Ishikawa (cell line): ENCODE results near the gene TMOD3.

Experiments
- CEBPB ChIP-seq: IDR thresholded peaks from 2 replicates; pipeline ENCODE4 v1.6.1; 2012
- CREB1 ChIP-seq: IDR thresholded peaks from 2 replicates; pipeline ENCODE4 v1.6.1; 2012; ENCODE audit warnings: low read depth
- EGR1 ChIP-seq: IDR thresholded peaks from 2 replicates; pipeline ENCODE4 v1.6.1; 2012
- EP300 ChIP-seq: IDR thresholded peaks from 2 replicates; pipeline ENCODE4 v1.6.1; 2012; ENCODE audit warnings: borderline replicate concordance
- FOXM1 ChIP-seq: IDR thresholded peaks from 2 replicates; pipeline ENCODE4 v1.6.1; 2012; ENCODE audit warnings: low read depth, borderline replicate concordance
- NFIC ChIP-seq: IDR thresholded peaks from 2 replicates; pipeline ENCODE4 v1.6.1; 2012
- RAD21 ChIP-seq: IDR thresholded peaks from 2 replicates; pipeline ENCODE4 v1.6.1; 2012; ENCODE audit warnings: low read depth
- TAF1 ChIP-seq: IDR thresholded peaks from 2 replicates; pipeline ENCODE4 v1.6.1; 2012; ENCODE audit warnings: low read depth, mild to moderate bottlenecking
- TCF12 ChIP-seq: IDR thresholded peaks from 2 replicates; pipeline ENCODE4 v1.6.1; 2012; ENCODE audit warnings: low read depth
- TEAD4 ChIP-seq: IDR thresholded peaks from 2 replicates; pipeline ENCODE4 v1.6.1; 2012
- YY1 ChIP-seq: IDR thresholded peaks from 2 replicates; pipeline ENCODE4 v1.6.1; 2012; ENCODE audit warnings: low read depth
- ZBTB7A ChIP-seq: IDR thresholded peaks from 2 replicates; pipeline ENCODE4 v1.6.1; 2012; ENCODE audit warnings: low read depth
- TF ChIP-seq, protein P1 (sequence below): IDR thresholded peaks from 2 replicates; pipeline ENCODE4 v1.6.1; 2012; ENCODE audit warnings: low read depth, mild to moderate bottlenecking
- TF ChIP-seq, protein P2 (sequence below): IDR thresholded peaks from 2 replicates; pipeline ENCODE4 v1.6.1; 2012
- TF ChIP-seq, protein P3 (sequence below): IDR thresholded peaks from 2 replicates; pipeline ENCODE4 v1.6.1; 2012

Gene TMOD3

DNA sequence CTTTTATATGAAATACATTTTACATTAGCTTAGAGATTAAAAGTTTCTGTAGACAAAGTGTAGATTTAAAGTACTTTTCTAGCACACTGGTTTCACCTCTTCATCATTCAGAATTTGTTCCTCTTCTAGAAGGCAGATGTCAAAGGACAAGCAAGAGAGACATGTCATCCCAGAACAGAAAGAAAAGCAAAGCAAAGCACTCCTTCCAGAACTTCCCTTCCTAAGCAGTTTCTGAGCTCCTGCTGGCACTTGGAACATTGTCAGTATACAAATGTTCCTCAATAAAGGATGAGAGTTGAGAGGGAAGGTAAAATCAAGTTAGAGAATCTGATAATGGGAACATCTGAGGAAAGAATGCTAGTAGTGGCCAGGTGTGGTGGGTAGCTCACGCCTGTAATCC is 26.2 kb downstream of the TMOD3 start:
- TF ChIP-seq TAF1, result no peak
- no peak for TF ChIP-seq TEAD4
- no peak for TF ChIP-seq EP300
- TF ChIP-seq, protein P1, sequence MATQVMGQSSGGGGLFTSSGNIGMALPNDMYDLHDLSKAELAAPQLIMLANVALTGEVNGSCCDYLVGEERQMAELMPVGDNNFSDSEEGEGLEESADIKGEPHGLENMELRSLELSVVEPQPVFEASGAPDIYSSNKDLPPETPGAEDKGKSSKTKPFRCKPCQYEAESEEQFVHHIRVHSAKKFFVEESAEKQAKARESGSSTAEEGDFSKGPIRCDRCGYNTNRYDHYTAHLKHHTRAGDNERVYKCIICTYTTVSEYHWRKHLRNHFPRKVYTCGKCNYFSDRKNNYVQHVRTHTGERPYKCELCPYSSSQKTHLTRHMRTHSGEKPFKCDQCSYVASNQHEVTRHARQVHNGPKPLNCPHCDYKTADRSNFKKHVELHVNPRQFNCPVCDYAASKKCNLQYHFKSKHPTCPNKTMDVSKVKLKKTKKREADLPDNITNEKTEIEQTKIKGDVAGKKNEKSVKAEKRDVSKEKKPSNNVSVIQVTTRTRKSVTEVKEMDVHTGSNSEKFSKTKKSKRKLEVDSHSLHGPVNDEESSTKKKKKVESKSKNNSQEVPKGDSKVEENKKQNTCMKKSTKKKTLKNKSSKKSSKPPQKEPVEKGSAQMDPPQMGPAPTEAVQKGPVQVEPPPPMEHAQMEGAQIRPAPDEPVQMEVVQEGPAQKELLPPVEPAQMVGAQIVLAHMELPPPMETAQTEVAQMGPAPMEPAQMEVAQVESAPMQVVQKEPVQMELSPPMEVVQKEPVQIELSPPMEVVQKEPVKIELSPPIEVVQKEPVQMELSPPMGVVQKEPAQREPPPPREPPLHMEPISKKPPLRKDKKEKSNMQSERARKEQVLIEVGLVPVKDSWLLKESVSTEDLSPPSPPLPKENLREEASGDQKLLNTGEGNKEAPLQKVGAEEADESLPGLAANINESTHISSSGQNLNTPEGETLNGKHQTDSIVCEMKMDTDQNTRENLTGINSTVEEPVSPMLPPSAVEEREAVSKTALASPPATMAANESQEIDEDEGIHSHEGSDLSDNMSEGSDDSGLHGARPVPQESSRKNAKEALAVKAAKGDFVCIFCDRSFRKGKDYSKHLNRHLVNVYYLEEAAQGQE, result no peak
- TF ChIP-seq, protein P2, sequence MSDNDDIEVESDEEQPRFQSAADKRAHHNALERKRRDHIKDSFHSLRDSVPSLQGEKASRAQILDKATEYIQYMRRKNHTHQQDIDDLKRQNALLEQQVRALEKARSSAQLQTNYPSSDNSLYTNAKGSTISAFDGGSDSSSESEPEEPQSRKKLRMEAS, result no peak

DNA sequence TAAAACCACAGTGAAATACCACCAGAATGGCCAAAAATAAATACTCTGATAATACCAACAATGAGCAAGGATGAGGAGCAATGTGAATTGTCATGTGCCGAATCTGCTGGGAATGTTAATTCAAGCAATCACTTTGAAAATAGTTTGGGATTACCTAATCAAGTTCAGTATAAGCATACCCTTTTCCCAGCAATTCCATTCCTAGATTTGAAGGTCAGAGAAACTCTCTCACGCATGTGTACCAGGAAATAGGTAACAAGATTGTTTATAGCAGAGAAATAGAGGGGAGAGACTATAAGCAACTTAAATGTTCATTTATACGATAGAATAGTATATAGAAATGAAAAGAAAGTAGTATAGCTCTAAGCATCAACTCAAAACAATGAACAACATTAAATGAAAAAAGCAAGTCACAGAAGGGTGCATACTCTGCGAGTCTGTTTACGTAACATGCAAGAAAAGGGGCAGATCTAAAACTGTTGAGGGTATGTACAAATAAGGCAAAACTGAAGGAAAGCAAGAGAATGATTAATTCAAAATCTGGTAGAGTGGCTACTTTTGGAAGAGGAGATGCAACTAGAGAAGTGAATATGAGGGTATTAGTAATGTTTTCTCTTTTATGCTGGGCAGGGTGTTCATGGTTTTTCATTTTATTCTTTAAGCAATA is 27.4 kb downstream of the TMOD3 start:
- TF ChIP-seq TEAD4 (no peak), CEBPB (no peak), RAD21 (no peak), CREB1 (no peak), YY1 (no peak), ZBTB7A (no peak)

DNA sequence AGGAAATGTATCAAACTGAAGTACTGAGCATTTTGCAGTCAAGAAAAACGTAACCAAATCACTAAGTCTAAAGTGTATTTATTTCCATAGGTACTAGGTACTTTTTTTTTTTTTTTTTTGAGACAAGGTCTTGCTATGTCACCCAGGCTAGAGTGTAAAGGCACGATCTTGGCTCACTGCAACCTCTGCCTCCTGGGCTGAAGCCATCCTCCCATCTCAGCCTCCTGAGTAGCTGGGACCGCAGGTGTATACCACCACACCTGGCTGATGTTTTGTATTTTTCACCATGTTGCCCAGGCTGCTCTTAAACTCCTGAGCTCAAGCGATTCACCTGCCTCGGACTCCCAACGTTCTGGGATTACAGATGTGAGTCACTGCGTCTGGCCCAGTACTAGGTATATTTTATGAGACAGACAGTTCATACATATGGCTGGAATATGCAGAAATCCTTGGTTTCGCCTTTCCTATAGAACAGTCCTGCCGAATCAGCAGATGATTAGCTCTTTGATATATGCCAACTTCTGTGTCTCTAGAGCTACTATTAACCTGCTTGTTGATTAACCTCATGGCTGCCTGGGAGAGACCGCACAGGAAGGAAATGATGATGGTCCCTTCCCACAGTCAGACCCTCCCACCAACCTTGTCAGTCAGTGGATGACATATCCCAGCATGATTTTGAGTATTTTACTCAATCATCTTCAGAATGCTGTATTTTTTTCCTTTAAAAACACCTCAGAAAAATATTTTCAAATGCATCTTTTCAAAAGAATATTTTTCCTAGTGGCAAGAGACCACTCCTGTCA is 32.3 kb downstream of the TMOD3 start:
- TF ChIP-seq EP300, result no peak
- TF ChIP-seq CEBPB, result no peak
- TF ChIP-seq RAD21, result no peak
- no peak for TF ChIP-seq TAF1
- no peak for TF ChIP-seq TEAD4
- no peak for TF ChIP-seq EGR1
- TF ChIP-seq TCF12, result no peak
- no peak for TF ChIP-seq YY1
- no peak for TF ChIP-seq FOXM1
- TF ChIP-seq, protein P1, result no peak
- TF ChIP-seq, protein P2, result no peak
- TF ChIP-seq ZBTB7A, result no peak
- TF ChIP-seq, protein P3, sequence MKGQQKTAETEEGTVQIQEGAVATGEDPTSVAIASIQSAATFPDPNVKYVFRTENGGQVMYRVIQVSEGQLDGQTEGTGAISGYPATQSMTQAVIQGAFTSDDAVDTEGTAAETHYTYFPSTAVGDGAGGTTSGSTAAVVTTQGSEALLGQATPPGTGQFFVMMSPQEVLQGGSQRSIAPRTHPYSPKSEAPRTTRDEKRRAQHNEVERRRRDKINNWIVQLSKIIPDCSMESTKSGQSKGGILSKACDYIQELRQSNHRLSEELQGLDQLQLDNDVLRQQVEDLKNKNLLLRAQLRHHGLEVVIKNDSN, result no peak
- no peak for TF ChIP-seq NFIC
- no peak for TF ChIP-seq CREB1

DNA sequence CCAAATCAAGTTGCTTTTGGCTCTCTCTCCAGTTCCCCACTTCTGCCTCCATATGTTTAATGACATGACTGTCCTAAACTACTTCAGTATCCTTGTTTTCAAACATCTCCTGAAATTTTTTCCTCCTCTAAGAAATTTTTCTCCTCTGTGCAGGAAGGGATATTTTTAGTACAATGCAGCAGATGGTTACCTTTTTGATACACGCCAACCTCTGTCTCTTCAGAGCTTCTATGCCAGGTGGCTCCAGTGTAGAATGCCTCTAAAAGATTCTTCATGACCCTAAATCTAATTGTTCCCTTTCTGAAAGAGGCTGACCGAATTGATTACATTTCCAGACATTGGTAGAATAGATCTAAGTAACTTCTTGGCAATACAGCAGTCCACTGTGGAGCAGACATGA is 33.7 kb downstream of the TMOD3 start:
- TF ChIP-seq TEAD4, result no peak
- TF ChIP-seq RAD21, result no peak

DNA sequence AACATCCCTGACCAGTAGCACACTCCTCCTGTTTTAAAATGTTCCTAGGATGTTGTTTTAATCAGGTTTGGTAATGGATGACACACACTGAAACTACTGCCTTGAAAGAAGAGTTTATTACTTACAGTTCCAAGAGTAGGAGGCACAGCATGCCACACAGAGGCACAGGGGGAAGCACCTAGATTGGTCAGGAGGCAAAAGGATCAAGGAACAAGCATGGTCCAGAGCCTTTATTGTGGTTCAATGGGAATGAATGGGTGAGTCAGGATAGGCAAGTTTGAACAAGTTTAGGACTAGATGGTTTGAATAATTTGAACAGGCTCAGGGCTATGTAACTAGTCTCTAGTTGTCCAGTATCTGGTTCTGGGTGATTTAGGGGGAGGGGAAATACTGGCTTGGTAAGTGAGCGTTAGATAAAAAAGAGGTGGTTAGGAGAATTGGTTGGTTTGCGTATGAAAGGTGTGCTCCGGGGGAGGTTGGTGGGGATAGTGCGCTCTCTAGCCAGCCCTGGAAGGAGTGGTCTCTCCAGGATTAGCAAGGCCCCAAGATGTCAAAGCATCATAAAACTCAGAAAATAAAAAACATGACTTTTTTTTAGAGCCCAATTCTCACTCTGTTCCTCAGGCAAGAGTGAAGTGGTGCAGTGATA is 35.1 kb downstream of the TMOD3 start:
- TF ChIP-seq EGR1 (no peak), TAF1 (no peak), TCF12 (no peak), CEBPB (no peak), CREB1 (no peak), RAD21 (no peak)
- TF ChIP-seq, protein P3, result no peak
- TF ChIP-seq, protein P1, result no peak
